WTC11 (cell line): Measurements from ENCODE around the gene MRPL9. TPM values are rescaled to one million over a fixed set of nuclear protein-coding genes. Genes with fewer than 3 reads are reported as not detected.

Source experiments
- ATAC-seq: fragments of 200-7000 bp; cut with Tn5 transposase; 2 replicates; pipeline ENCODE4 v1.10.0; 2021; ENCODE audit warnings: mild to moderate bottlenecking, moderate library complexity
- CTCF ChIA-PET: fragments of 300-600 bp; sonication (Branson Sonifier 250); formaldehyde crosslinking; loops from one replicate; lab custom pipeline; 2021; ENCODE audit warnings: antibody characterized with exemption; lab: Charles Lee
- POLR2A ChIA-PET: fragments of 350-600 bp; sonication (Branson Sonifier 250); formaldehyde crosslinking; loops from one replicate; lab custom pipeline; 2021; ENCODE audit warnings: antibody characterized with exemption; lab: Charles Lee
- DNase-seq: peaks from one replicate; pipeline ENCODE4 v3.0.0; 2021; ENCODE audit warnings: low spot score
- H3K27ac Mint-ChIP-seq: 2 replicates; pipeline ENCODE4 v1.8.0; 2021; ENCODE audit warnings: mixed read lengths
- H3K27me3 Mint-ChIP-seq: 2 replicates; pipeline ENCODE4 v1.8.0; 2021; ENCODE audit warnings: low read depth, mild to moderate bottlenecking, moderate library complexity, mixed read lengths
- H3K36me3 Mint-ChIP-seq: 2 replicates; pipeline ENCODE4 v1.8.0; 2021; ENCODE audit warnings: mixed read lengths
- H3K4me1 Mint-ChIP-seq: 2 replicates; pipeline ENCODE4 v1.8.0; 2022; ENCODE audit warnings: mixed read lengths
- H3K4me3 Mint-ChIP-seq: 2 replicates; pipeline ENCODE4 v1.8.0; 2021; ENCODE audit warnings: mild to moderate bottlenecking, moderate library complexity, mixed read lengths
- H3K9me3 Mint-ChIP-seq: 2 replicates; pipeline ENCODE4 v1.8.0; 2021; ENCODE audit warnings: mixed read lengths
- ATF1 ChIP-seq: sonication (generic); formaldehyde crosslinking; IDR thresholded peaks from 2 replicates; pipeline ENCODE4 v1.8.1; 2023; ENCODE audit warnings: mild to moderate bottlenecking, moderate library complexity, missing genetic modification reagents
- CBFB ChIP-seq: sonication (generic); formaldehyde crosslinking; IDR thresholded peaks from 2 replicates; pipeline ENCODE4 v1.8.1; 2022; ENCODE audit warnings: mild to moderate bottlenecking, low read depth, missing genetic modification reagents
- CREB1 ChIP-seq: sonication (generic); formaldehyde crosslinking; IDR thresholded peaks from 2 replicates; pipeline ENCODE4 v1.8.0; 2023; ENCODE audit warnings: mild to moderate bottlenecking, missing genetic modification reagents
- ELF4 ChIP-seq: sonication (generic); formaldehyde crosslinking; IDR thresholded peaks from 2 replicates; pipeline ENCODE4 v1.8.1; 2022; ENCODE audit warnings: low read depth, mild to moderate bottlenecking, moderate library complexity, missing genetic modification reagents
- ETV6 ChIP-seq: sonication (generic); formaldehyde crosslinking; IDR thresholded peaks from 2 replicates; pipeline ENCODE4 v1.8.1; 2022; ENCODE audit warnings: mild to moderate bottlenecking, missing genetic modification reagents
- FOXJ3 ChIP-seq: sonication (generic); formaldehyde crosslinking; IDR thresholded peaks from 2 replicates; pipeline ENCODE4 v1.9.0; 2021; ENCODE audit warnings: missing genetic modification reagents, mild to moderate bottlenecking, borderline replicate concordance
- FOXP1 ChIP-seq: sonication (generic); formaldehyde crosslinking; IDR thresholded peaks from 2 replicates; pipeline ENCODE4 v1.8.0; 2022; ENCODE audit warnings: missing genetic modification reagents, mild to moderate bottlenecking, moderate library complexity, borderline replicate concordance
- GABPB1 ChIP-seq: sonication (generic); formaldehyde crosslinking; IDR thresholded peaks from 2 replicates; pipeline ENCODE4 v1.8.1; 2023; ENCODE audit warnings: mild to moderate bottlenecking, missing genetic modification reagents
- GTF2I ChIP-seq: fragments of 250-450 bp; sonication (Bioruptor Pico); conservative IDR thresholded peaks from 2 replicates; pipeline ENCODE4 v1.4.0; 2021; ENCODE audit warnings: mild to moderate bottlenecking
- IRF2 ChIP-seq: sonication (generic); formaldehyde crosslinking; IDR thresholded peaks from 2 replicates; pipeline ENCODE4 v1.8.0; 2022; ENCODE audit warnings: low read depth, missing genetic modification reagents, borderline replicate concordance
- KAT7 ChIP-seq: sonication (generic); formaldehyde crosslinking; IDR thresholded peaks from 2 replicates; pipeline ENCODE4 v1.8.1; 2023; ENCODE audit warnings: missing genetic modification reagents, mild to moderate bottlenecking, borderline replicate concordance
- MXD4 ChIP-seq: fragments of 250-450 bp; sonication (Bioruptor Pico); IDR thresholded peaks from 2 replicates; pipeline ENCODE4 v1.8.0; 2021; ENCODE audit warnings: mild to moderate bottlenecking, moderate library complexity, borderline replicate concordance
- OVOL2 ChIP-seq: fragments of 250-450 bp; sonication (Bioruptor Pico); IDR thresholded peaks from 2 replicates; pipeline ENCODE4 v1.9.0; 2021; ENCODE audit warnings: mild to moderate bottlenecking, borderline replicate concordance
- RELA ChIP-seq: sonication (generic); formaldehyde crosslinking; IDR thresholded peaks from 2 replicates; pipeline ENCODE4 v1.8.1; 2022; ENCODE audit warnings: missing genetic modification reagents, mild to moderate bottlenecking, borderline replicate concordance
- SMAD4 ChIP-seq: sonication (generic); formaldehyde crosslinking; IDR thresholded peaks from 2 replicates; pipeline ENCODE4 v1.8.0; 2022; ENCODE audit warnings: mild to moderate bottlenecking, missing genetic modification reagents
- TEAD4 ChIP-seq: sonication (generic); formaldehyde crosslinking; IDR thresholded peaks from 2 replicates; pipeline ENCODE4 v1.8.0; 2022; ENCODE audit warnings: mild to moderate bottlenecking, missing genetic modification reagents
- ZNF138 ChIP-seq: sonication (generic); formaldehyde crosslinking; conservative IDR thresholded peaks from 2 replicates; pipeline ENCODE4 v1.8.1; 2022; ENCODE audit warnings: mild to moderate bottlenecking, moderate library complexity, missing genetic modification reagents
- ZNF416 ChIP-seq: fragments of 250-450 bp; sonication (Bioruptor Pico); IDR thresholded peaks from 2 replicates; pipeline ENCODE4 v1.9.0; 2021; ENCODE audit warnings: mild to moderate bottlenecking, inconsistent platforms
- total RNA-seq: library from RNA; stranded (reverse); gene quantifications from 3 replicates; pipeline ENCODE4 v1.2.3, GENCODE V29; 2021
- TF ChIP-seq, protein P1 (sequence below): sonication (generic); formaldehyde crosslinking; IDR thresholded peaks from 2 replicates; pipeline ENCODE4 v1.8.0; 2022; ENCODE audit warnings: mild to moderate bottlenecking, missing genetic modification reagents
- TF ChIP-seq, protein P2 (sequence below): fragments of 250-450 bp; sonication (Bioruptor Pico); IDR thresholded peaks from 2 replicates; pipeline ENCODE4 v1.9.0; 2021; ENCODE audit warnings: mild to moderate bottlenecking
- TF ChIP-seq, protein P3 (sequence below): sonication (generic); formaldehyde crosslinking; IDR thresholded peaks from 2 replicates; pipeline ENCODE4 v1.8.1; 2022; ENCODE audit warnings: mild to moderate bottlenecking, moderate library complexity, missing genetic modification reagents
- TF ChIP-seq, protein P4 (sequence below): sonication (generic); formaldehyde crosslinking; IDR thresholded peaks from 2 replicates; pipeline ENCODE4 v1.8.1; 2022; ENCODE audit warnings: missing genetic modification reagents, borderline replicate concordance
- TF ChIP-seq, protein P5 (sequence below): sonication (generic); formaldehyde crosslinking; IDR thresholded peaks from 2 replicates; pipeline ENCODE4 v1.8.0; 2022; ENCODE audit warnings: mild to moderate bottlenecking, missing genetic modification reagents
- TF ChIP-seq, protein P6 (sequence below): fragments of 250-450 bp; sonication (Bioruptor Pico); IDR thresholded peaks from 2 replicates; pipeline ENCODE4 v2.1.2; 2022; ENCODE audit warnings: mild to moderate bottlenecking, moderate library complexity
- TF ChIP-seq, protein P7 (sequence below): fragments of 250-450 bp; sonication (Bioruptor Pico); IDR thresholded peaks from 2 replicates; pipeline ENCODE4 v1.9.0; 2021; ENCODE audit warnings: moderate library complexity, mild to moderate bottlenecking, inconsistent platforms, borderline replicate concordance
- TF ChIP-seq, protein P8 (sequence below): sonication (generic); formaldehyde crosslinking; IDR thresholded peaks from 2 replicates; pipeline ENCODE4 v1.8.0; 2022; ENCODE audit warnings: mild to moderate bottlenecking, missing genetic modification reagents

MRPL9 gene
- total RNA-seq, 1 experiment from 2014 or later: 99.3 TPM

DNA sequence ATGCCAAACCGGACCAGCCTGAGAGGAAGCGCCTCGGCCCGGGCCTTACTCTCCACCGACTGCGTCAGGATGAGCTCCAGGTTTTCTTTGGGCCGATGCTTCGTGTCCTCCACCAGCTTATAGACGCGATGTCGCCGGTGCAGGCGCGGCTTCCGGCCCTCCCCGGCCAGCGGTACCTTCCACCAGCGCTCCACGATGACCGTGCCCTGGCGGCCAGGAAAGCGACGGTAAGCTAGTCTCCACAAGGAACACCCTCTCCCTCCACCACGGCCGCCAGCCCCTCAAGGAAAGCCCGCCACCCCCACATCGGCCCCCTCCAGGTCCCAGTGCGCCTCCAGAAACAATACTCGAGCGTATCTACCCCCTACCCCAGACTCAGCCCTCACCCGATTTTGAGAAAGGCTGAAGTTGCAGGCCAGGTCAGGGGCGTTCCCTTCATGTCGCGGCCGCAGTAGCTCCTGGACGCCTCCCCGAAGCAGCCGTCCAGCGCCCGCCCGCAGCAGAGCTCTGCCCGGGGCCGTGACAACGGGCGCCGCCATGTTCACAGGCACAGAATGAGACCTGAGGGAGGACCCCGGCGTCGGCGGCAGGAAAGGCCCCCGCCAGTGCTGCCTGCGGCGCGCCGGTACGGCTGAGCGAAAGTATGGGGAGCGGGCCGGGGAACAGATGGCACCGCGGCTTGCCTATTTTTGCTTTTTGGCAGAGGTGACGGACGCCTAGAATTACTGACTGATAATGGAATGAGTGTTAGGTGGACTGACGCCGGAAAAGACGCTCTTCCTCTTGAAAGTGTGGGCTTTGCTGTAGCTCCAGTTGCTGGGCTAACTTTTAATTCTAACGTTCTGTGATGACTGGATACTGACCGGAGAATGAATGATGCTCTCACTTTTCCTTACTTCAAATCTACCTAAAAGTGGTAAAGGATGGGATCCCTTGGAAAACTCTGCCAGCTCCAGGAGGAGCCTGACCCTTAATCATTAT, at the start of gene MRPL9 (continued):
- TF ChIP-seq MXD4: no peak
- TF ChIP-seq, protein P1, sequence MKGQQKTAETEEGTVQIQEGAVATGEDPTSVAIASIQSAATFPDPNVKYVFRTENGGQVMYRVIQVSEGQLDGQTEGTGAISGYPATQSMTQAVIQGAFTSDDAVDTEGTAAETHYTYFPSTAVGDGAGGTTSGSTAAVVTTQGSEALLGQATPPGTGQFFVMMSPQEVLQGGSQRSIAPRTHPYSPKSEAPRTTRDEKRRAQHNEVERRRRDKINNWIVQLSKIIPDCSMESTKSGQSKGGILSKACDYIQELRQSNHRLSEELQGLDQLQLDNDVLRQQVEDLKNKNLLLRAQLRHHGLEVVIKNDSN (CRISPR knock-in tag): no peak
- TF ChIP-seq, protein P2, sequence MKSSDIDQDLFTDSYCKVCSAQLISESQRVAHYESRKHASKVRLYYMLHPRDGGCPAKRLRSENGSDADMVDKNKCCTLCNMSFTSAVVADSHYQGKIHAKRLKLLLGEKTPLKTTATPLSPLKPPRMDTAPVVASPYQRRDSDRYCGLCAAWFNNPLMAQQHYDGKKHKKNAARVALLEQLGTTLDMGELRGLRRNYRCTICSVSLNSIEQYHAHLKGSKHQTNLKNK (CRISPR knock-in tag): no peak
- 0 out of 2 replicates have a peak, but pooled peaks have one; percentile 49 for TF ChIP-seq KAT7
- TF ChIP-seq SMAD4 (CRISPR knock-in tag): no peak
- no peak for TF ChIP-seq FOXJ3 (CRISPR knock-in tag)
- peak; percentile 86; the same call in 1 of the 2 replicates for TF ChIP-seq FOXP1
- TF ChIP-seq OVOL2 (CRISPR knock-in tag): no peak
- TF ChIP-seq, protein P3, sequence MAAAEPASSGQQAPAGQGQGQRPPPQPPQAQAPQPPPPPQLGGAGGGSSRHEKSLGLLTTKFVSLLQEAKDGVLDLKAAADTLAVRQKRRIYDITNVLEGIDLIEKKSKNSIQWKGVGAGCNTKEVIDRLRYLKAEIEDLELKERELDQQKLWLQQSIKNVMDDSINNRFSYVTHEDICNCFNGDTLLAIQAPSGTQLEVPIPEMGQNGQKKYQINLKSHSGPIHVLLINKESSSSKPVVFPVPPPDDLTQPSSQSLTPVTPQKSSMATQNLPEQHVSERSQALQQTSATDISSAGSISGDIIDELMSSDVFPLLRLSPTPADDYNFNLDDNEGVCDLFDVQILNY: 0 out of 2 replicates have a peak, but pooled peaks have one; percentile 20
- peak; percentile 60; the same call in 1 of the 2 replicates for TF ChIP-seq ETV6 (CRISPR knock-in tag)
- TF ChIP-seq, protein P4, sequence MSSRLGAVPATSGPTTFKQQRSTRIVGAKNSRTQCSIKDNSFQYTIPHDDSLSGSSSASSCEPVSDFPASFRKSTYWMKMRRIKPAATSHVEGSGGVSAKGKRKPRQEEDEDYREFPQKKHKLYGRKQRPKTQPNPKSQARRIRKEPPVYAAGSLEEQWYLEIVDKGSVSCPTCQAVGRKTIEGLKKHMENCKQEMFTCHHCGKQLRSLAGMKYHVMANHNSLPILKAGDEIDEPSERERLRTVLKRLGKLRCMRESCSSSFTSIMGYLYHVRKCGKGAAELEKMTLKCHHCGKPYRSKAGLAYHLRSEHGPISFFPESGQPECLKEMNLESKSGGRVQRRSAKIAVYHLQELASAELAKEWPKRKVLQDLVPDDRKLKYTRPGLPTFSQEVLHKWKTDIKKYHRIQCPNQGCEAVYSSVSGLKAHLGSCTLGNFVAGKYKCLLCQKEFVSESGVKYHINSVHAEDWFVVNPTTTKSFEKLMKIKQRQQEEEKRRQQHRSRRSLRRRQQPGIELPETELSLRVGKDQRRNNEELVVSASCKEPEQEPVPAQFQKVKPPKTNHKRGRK (CRISPR knock-in tag): no peak
- no peak for TF ChIP-seq CBFB (CRISPR knock-in tag)
- no peak for TF ChIP-seq GABPB1 (CRISPR knock-in tag)
- TF ChIP-seq, protein P5, sequence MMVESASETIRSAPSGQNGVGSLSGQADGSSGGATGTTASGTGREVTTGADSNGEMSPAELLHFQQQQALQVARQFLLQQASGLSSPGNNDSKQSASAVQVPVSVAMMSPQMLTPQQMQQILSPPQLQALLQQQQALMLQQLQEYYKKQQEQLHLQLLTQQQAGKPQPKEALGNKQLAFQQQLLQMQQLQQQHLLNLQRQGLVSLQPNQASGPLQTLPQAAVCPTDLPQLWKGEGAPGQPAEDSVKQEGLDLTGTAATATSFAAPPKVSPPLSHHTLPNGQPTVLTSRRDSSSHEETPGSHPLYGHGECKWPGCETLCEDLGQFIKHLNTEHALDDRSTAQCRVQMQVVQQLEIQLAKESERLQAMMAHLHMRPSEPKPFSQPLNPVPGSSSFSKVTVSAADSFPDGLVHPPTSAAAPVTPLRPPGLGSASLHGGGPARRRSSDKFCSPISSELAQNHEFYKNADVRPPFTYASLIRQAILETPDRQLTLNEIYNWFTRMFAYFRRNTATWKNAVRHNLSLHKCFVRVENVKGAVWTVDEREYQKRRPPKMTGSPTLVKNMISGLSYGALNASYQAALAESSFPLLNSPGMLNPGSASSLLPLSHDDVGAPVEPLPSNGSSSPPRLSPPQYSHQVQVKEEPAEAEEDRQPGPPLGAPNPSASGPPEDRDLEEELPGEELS (CRISPR knock-in tag): no peak
- no peak for TF ChIP-seq IRF2
- TF ChIP-seq ATF1 (CRISPR knock-in tag): no peak
- TF ChIP-seq RELA (CRISPR knock-in tag): no peak
- TF ChIP-seq TEAD4 (CRISPR knock-in tag): no peak
- no peak for TF ChIP-seq ELF4 (CRISPR knock-in tag)
- no peak for TF ChIP-seq ZNF138 (CRISPR knock-in tag)

DNA sequence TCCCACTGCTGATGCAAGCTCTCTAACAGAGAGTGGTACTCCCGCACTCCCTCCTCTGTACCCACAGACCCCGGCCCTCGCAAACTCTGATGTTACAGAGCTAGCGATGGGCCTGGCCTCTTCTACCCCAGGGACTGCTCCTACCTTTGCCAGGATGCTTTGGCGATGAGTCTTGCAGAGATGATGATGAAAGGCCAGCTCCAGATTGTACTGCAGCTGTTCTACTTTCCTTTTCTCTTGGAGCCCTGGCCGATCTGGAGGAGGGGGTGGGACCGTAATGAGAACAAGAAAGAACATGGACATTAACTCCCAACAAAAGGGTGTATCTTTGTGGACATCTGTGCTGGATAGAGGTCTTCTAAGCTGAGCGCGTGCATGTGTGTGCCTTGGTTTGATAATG, 47.9 kb upstream of the MRPL9 start:
- Mint-ChIP-seq H3K27ac (no peak overlapping the region), H3K36me3 (no peaks in the 10 kb centered on the region), H3K9me3 (no peaks in the 10 kb centered on the region), H3K27me3 (no peaks in the 10 kb centered on the region; the same call in 1 of the 2 replicates), H3K4me1 (peaks cover 14% of the 10 kb centered on the region), H3K4me3 (no peak overlapping the region)
- ATAC-seq: no peak
- ChIA-PET POLR2A (no interaction called here), CTCF (interaction anchor here (0.9 to 1.1 kb wide), 3 partner anchors 10 to 191 kb away, joined by 3 to 4 read pairs (median 4); no protein-coding TSS in a partner anchor)
- no peak for DNase-seq
- TF ChIP-seq, protein P2 (CRISPR knock-in tag): no peak
- TF ChIP-seq GTF2I: no peak
- TF ChIP-seq, protein P6, sequence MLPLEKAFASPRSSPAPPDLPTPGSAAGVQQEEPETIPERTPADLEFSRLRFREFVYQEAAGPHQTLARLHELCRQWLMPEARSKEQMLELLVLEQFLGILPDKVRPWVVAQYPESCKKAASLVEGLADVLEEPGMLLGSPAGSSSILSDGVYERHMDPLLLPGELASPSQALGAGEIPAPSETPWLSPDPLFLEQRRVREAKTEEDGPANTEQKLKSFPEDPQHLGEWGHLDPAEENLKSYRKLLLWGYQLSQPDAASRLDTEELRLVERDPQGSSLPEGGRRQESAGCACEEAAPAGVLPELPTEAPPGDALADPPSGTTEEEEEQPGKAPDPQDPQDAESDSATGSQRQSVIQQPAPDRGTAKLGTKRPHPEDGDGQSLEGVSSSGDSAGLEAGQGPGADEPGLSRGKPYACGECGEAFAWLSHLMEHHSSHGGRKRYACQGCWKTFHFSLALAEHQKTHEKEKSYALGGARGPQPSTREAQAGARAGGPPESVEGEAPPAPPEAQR: no peak
- no peak for TF ChIP-seq ATF1 (CRISPR knock-in tag)
- TF ChIP-seq, protein P7, sequence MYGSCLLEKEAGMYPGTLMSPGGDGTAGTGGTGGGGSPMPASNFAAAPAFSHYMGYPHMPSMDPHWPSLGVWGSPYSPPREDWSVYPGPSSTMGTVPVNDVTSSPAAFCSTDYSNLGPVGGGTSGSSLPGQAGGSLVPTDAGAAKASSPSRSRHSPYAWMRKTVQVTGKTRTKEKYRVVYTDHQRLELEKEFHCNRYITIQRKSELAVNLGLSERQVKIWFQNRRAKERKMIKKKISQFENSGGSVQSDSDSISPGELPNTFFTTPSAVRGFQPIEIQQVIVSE: no peak
- no peak for TF ChIP-seq RELA (CRISPR knock-in tag)
- TF ChIP-seq CREB1 (CRISPR knock-in tag): no peak
- no peak for TF ChIP-seq ETV6 (CRISPR knock-in tag)
- no peak for TF ChIP-seq ZNF416
- TF ChIP-seq MXD4: no peak
- TF ChIP-seq, protein P8, sequence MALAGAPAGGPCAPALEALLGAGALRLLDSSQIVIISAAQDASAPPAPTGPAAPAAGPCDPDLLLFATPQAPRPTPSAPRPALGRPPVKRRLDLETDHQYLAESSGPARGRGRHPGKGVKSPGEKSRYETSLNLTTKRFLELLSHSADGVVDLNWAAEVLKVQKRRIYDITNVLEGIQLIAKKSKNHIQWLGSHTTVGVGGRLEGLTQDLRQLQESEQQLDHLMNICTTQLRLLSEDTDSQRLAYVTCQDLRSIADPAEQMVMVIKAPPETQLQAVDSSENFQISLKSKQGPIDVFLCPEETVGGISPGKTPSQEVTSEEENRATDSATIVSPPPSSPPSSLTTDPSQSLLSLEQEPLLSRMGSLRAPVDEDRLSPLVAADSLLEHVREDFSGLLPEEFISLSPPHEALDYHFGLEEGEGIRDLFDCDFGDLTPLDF: no peak
